Lower leg skin (tissue), 4 donors: ENCODE data around the gene RBPJL. TPM values are rescaled to one million over a fixed set of nuclear protein-coding genes. Genes with fewer than 3 reads are reported as not detected.

Experiments
- DNase-seq, 2 donors: peaks; one replicate each; pipeline ENCODE4 v3.0.0-alpha.2; 2019; ENCODE audit warnings: low spot score in 2 of 2
- H3K4me3 ChIP-seq: fragments of 200-600 bp; sonication (generic); 2 replicates; pipeline ENCODE4 v1.5.1; 2017; ENCODE audit warnings: mild to moderate bottlenecking, low read depth; ENCODE audit not compliant: poor library complexity, severe bottlenecking
- CTCF ChIP-seq, 3 donors: fragments of 450-650 bp; IDR thresholded peaks; one replicate each; pipeline ENCODE4 v1.5.1; 2016; ENCODE audit warnings: antibody characterized with exemption in 3 of 3, mild to moderate bottlenecking in 3 of 3, moderate library complexity in 2 of 3
- POLR2A ChIP-seq, 2 donors: fragments of 450-650 bp; IDR thresholded peaks; one replicate each; pipeline ENCODE4 v1.6.1; 2016 to 2017; ENCODE audit warnings: antibody characterized with exemption in 2 of 2, mild to moderate bottlenecking in 1 of 2, moderate library complexity in 1 of 2
- WGBS, 2 donors: methylation state at CpG; one replicate each; pipeline ENCODE4 v1.1.5; 2018; 5-methylcytosine and 5-hydroxymethylcytosine counted together
- intact Hi-C: fragments of 100-400 bp; cut with DNase I; formaldehyde crosslinking; loops from one replicate; pipeline ENCODE4 v1.15.0; 2023; ENCODE audit warnings: low total_unique reads
- total RNA-seq, 4 donors: library from RNA; depleted of rRNA; stranded (reverse); fragments of >200 nt; gene quantifications; one replicate each; pipeline ENCODE4 v1.1.0, GENCODE V29; 2016

Gene RBPJL
- total RNA-seq, 4 donors from 2014 or later = not detected

- intact Hi-C loops = no loop called here
- no peak for TF ChIP-seq POLR2A (IDR thresholded peaks at IDR 0.05)
- DNase-seq = no peak
- no peak overlapping the region for H3K4me3 ChIP-seq
- WGBS, 2 donors = 84 to 87% methylated on average over 3 of the region's 3 CpGs
Measured at GRCh38 chr20:45263556-45264266, 42.9 kb upstream of the RBPJL start.

- no peak overlapping the region for H3K4me3 ChIP-seq
- TF ChIP-seq CTCF (IDR thresholded peaks at IDR 0.05) (no peak), POLR2A (IDR thresholded peaks at IDR 0.05) (no peak)
- DNase-seq = no peak
- intact Hi-C loops = no loop called here
Measured at GRCh38 chr20:45266977-45267376, 39.7 kb upstream of the RBPJL start.

GRCh38 chr20:45268531-45268930 lies 38.1 kb upstream of the RBPJL start:
- WGBS, 2 donors = 55 to 62% methylated on average over 3 of the region's 3 CpGs
- no peak overlapping the region for H3K4me3 ChIP-seq
- TF ChIP-seq POLR2A (IDR thresholded peaks at IDR 0.05) (no peak), CTCF (IDR thresholded peaks at IDR 0.05) (no peak)
- intact Hi-C loops = no loop called here
- DNase-seq = no peak

- no peak for TF ChIP-seq CTCF (IDR thresholded peaks at IDR 0.05)
- TF ChIP-seq POLR2A (IDR thresholded peaks at IDR 0.05) = no peak
- 83 to 84% methylated on average over 3 of the region's 3 CpGs for WGBS, 2 donors
- no peak overlapping the region for H3K4me3 ChIP-seq
- intact Hi-C loops = no loop called here
- DNase-seq = no peak
Measured at GRCh38 chr20:45269056-45269455, 37.6 kb upstream of the RBPJL start.

- intact Hi-C loops = no loop called here
- 41 to 48% methylated on average over 4 of the region's 4 CpGs for WGBS, 2 donors
- no peak for DNase-seq
Measured at GRCh38 chr20:45269754-45270270, 36.8 kb upstream of the RBPJL start.

GRCh38 chr20:45275338-45275737 lies 31.3 kb upstream of the RBPJL start:
- DNase-seq = no peak
- intact Hi-C loops = no loop called here
- WGBS, 2 donors = 59 to 65% methylated on average over 3 of the region's 3 CpGs
- no peak overlapping the region for H3K4me3 ChIP-seq
- TF ChIP-seq CTCF (IDR thresholded peaks at IDR 0.05) (no peak), POLR2A (IDR thresholded peaks at IDR 0.05) (no peak)

More at GRCh38 chr20:45269754-45270270, 36.8 kb upstream of the RBPJL start:
- no peak for TF ChIP-seq CTCF (IDR thresholded peaks at IDR 0.05)
- no peak for TF ChIP-seq POLR2A (IDR thresholded peaks at IDR 0.05)
- H3K4me3 ChIP-seq = no peak overlapping the region
